Effector memory CD4-positive, alpha-beta T cell (primary cell): ENCODE data around the gene STAT5A.

ENCODE experiments used
- DNase-seq, 3 donors: peaks; one replicate each; pipeline ENCODE4 v3.0.0-alpha.2; 2020
- H3K27ac ChIP-seq: 2 replicates; pipeline ENCODE4 v1.7.0; 2013; ENCODE audit warnings: mild to moderate bottlenecking, low read length, moderate library complexity; ENCODE audit not compliant: insufficient read depth, poor library complexity, severe bottlenecking
- H3K27me3 ChIP-seq: replicated peaks from 2 replicates; pipeline ENCODE4 v1.7.0; 2013; ENCODE audit warnings: mild to moderate bottlenecking, low read length; ENCODE audit not compliant: insufficient read depth, control insufficient read depth, poor library complexity, severe bottlenecking
- H3K36me3 ChIP-seq: 2 replicates; pipeline ENCODE4 v1.7.0; 2013; ENCODE audit warnings: mild to moderate bottlenecking, low read length, moderate library complexity; ENCODE audit not compliant: control insufficient read depth, insufficient read depth
- H3K4me1 ChIP-seq: 2 replicates; pipeline ENCODE4 v1.7.0; 2013; ENCODE audit warnings: low read length, mild to moderate bottlenecking; ENCODE audit not compliant: control insufficient read depth, insufficient read depth, poor library complexity, severe bottlenecking
- H3K4me3 ChIP-seq: 2 replicates; pipeline ENCODE4 v1.7.0; 2013; ENCODE audit warnings: low read length, low read depth, mild to moderate bottlenecking; ENCODE audit not compliant: insufficient read depth, poor library complexity, severe bottlenecking
- H3K9me3 ChIP-seq: 2 replicates; pipeline ENCODE4 v1.7.0; 2013; ENCODE audit warnings: mild to moderate bottlenecking, low read length, moderate library complexity; ENCODE audit not compliant: control insufficient read depth

Gene STAT5A

DNA sequence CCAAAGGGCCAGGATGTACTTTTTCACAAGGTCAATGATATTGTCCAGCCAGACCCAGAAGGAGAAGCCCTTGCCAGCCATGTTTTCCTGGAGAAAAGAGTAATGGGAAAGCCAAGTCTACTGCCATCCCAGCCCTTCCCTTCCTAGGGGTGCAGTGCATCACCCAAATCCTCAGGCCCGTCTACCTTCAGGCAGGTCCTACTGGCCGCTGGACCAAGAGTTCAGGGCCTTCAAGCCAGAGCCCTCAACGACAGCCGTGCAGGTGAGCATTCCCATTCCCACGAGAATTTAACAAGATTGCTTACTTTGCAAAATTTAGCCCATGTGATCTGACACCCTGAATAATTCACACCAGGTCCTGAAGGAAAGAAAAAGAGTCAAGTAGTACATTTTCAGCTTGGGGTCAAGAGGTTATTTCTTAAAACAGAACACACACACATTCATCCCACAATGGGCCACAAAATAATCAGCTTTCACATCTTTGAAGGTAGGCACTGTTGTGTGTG is 35.0 kb downstream of the STAT5A start:
- Histone ChIP-seq H3K9me3 (no peaks in the 10 kb centered on the region), H3K4me1 (peaks cover 8% of the 10 kb centered on the region), H3K4me3 (no peak overlapping the region), H3K27ac (no peak overlapping the region), H3K27me3 (no peaks in the 10 kb centered on the region), H3K36me3 (peaks cover 38% of the 10 kb centered on the region)
- DNase-seq: no peak

DNA sequence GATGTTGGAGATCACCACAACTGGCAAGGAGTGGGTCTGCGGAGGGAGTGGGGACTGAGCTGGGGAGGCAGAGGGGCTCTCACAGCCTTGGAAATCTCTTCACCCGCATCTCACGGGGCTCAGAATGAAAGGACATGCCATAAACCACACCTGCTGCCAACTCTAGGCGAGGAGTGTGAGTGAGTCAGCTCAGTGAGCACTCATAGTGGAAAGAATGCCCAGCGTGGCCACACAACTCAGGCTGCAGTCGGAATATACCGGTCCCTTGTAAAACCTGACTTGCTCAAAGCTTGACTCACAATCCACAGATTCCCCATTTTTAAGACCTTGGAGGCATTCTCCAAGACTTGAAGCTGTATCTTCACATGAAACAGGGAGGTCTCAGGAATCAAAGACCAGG is 36.7 kb downstream of the STAT5A start:
- H3K27me3 ChIP-seq: no peaks in the 10 kb centered on the region
- no peak overlapping the region for H3K4me3 ChIP-seq
- H3K27ac ChIP-seq: no peak overlapping the region
- no peak for DNase-seq
- H3K36me3 ChIP-seq: peaks cover 46% of the 10 kb centered on the region
- no peaks in the 10 kb centered on the region for H3K9me3 ChIP-seq
- H3K4me1 ChIP-seq: peaks cover 1% of the 10 kb centered on the region

DNA sequence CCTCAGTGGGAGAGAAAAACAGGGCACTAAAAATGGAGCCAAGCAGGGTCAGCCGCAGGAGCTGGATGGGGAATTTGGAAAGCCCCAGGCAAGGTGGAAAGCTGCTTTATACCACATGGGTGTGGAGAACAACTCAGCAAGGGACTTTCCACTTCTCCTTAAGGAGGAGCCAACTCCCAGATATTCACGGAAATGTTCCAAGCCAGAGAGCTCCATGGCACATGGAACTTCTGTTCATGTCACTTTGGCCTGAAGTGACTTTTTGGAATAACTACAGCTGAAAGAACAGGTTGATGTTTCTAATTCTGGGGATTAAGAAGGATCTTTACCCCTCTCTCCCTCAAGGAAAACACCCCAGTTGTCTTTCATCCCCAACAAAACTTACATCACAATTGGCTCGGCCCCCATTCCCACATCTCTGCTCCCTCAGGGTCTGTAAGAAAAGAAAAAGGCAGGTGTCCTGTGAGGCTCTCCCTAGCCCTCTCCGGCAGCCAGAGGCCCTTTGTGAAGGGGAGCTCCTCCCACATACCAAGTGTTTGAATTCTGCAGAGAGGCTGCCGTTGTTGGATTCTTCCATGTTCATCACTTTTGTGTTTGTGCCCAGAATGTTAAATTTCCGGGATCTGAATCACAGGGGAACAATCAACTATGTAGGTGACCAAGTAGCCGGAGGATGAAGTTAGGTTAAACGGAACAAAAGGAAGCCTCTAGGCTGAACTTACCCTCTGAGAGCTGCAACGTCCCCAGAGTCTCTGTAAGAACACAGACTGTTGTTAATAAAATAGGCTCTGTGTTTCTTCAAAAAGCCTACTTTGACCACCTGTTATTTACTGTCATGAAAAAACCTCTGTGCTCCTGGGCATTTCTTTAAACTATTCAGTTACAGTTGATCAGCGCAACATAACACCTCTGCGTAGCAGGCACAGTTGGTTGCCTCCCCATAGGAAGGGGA is 41.0 kb downstream of the STAT5A start:
- no peaks in the 10 kb centered on the region for H3K9me3 ChIP-seq
- H3K4me1 ChIP-seq: no peaks in the 10 kb centered on the region
- no peaks in the 10 kb centered on the region for H3K27me3 ChIP-seq
- no peak for DNase-seq
- no peak overlapping the region for H3K27ac ChIP-seq
- H3K36me3 ChIP-seq: peaks cover 64% of the 10 kb centered on the region
- H3K4me3 ChIP-seq: no peak overlapping the region

DNA sequence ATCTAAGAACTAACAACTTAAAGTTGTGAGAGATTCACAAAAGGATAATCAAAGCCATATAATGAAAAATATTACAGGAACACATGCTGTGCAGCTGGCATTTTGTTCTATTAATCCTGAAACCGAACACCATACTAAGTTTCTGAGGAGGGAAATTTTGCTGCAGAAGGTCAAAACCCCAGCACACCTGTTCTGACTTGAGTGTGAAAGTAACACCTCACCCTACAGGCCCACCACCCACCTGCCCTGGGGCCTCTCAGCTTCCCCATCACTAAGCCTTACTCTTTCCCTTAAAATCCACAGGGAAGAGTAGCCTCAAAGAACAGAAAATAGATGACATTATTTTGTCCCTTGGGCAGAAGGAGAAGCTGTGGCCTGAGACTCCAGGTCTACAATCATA is 44.8 kb downstream of the STAT5A start:
- H3K4me1 ChIP-seq: peaks cover 8% of the 10 kb centered on the region
- H3K9me3 ChIP-seq: no peaks in the 10 kb centered on the region
- peaks cover 68% of the 10 kb centered on the region for H3K36me3 ChIP-seq
- H3K27ac ChIP-seq: no peak overlapping the region
- no peak overlapping the region for H3K4me3 ChIP-seq
- H3K27me3 ChIP-seq: no peaks in the 10 kb centered on the region
- no peak for DNase-seq

DNA sequence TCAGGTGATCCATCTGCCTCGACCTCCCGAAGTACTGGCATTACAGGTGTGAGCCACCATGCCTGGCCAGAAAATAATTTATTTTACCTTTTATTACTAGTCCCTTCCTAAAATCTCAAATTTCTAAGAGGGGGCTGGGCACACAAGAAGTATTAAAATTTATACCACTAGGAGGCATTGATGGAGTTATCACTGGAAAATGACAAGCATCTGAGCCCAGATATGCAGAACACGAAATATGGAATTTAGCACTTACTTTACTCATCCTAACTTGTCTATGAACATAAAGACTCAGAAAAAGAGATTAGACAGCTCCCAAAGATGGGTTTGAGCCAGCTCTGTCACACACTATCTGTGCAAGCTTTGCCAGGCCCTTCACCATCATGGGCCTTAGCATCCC is 46.4 kb downstream of the STAT5A start:
- H3K27ac ChIP-seq: no peak overlapping the region
- DNase-seq: no peak
- H3K9me3 ChIP-seq: no peaks in the 10 kb centered on the region
- H3K27me3 ChIP-seq: no peaks in the 10 kb centered on the region
- peaks cover 8% of the 10 kb centered on the region for H3K4me1 ChIP-seq
- H3K4me3 ChIP-seq: no peak overlapping the region
- H3K36me3 ChIP-seq: peaks cover 59% of the 10 kb centered on the region

DNA sequence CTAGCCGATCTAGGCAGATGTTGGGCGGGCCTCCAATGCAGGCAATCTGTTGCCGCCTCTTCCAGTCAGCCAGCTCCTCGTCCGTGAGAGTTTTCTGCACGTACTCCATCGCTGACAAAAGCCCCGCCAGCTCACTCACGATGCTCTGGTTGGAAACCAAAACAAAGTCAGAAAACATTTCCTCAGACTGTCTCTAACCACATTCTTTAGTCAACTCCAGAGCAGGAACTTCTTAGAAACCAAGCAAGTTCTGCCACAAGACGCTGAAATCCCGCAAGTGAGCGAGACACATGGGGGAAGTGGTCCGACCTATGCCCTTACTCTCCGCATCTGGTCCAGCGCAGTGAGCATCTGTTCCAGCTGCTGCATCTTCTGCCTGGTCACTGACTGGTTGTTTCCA is 49.1 kb downstream of the STAT5A start:
- peak; percentile 35 to 59 (median 37) for DNase-seq
- Histone ChIP-seq H3K4me1 (peaks cover 17% of the 10 kb centered on the region), H3K9me3 (no peaks in the 10 kb centered on the region), H3K27ac (peak overlapping the region; percentile 65), H3K4me3 (no peak overlapping the region), H3K27me3 (no peaks in the 10 kb centered on the region), H3K36me3 (peaks cover 44% of the 10 kb centered on the region)

DNA sequence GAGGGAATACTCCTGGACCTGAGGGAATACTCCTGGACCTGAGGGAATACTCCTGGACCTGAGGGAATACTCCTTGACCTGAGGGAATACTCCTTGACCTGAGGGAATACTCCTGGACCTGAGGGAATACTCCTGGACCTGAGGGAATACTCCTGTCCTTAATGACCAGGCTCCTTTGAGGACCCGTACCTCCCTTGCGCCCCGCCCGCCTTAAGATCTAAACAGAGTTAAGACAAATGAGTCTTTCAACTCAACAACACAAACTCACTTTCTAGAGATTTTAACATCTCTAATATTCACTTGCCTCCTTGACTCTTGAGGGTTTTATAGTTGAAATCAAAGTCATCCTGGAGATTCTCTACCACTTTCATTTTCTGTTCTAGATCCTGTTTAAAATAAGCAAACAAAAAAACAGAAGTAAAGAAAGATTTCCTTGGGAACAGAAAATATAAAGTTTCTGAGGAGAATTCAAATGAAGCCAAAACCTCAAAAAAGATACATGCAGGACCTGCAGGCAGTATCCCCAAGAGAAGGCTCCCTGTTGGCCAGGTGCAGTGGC is 50.2 kb downstream of the STAT5A start:
- Histone ChIP-seq H3K4me1 (peaks cover 20% of the 10 kb centered on the region), H3K36me3 (peaks cover 41% of the 10 kb centered on the region)

DNA sequence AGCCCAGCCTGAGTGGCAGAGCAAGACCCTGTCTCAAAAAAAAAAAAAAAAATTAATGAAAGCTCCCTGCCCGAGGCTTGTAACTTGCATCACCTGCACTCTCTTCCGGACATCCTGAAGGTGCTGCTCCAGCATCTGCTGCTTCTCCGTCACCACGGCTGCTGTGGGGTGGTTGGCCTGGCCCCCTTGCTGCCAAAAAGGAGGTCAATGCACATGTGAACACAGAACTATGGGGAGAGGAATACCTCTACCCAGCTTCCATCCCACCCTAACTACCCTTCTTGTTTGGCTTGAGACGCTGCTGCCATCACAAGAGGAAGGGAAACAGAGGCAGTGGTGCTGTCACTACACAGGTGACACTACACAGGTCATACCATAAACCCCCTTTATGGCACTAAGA is 50.9 kb downstream of the STAT5A start:
- peaks cover 20% of the 10 kb centered on the region for H3K4me1 ChIP-seq
- no peaks in the 10 kb centered on the region for H3K27me3 ChIP-seq
- no peaks in the 10 kb centered on the region for H3K9me3 ChIP-seq
- DNase-seq: no peak
- H3K27ac ChIP-seq: peak overlapping the region; percentile 20
- no peak overlapping the region for H3K4me3 ChIP-seq
- peaks cover 39% of the 10 kb centered on the region for H3K36me3 ChIP-seq

More for the DNA sequence above, 50.2 kb downstream of the STAT5A start:
- peak overlapping the region; percentile 20 for H3K27ac ChIP-seq
- H3K9me3 ChIP-seq: no peaks in the 10 kb centered on the region
- DNase-seq: no peak
- H3K4me3 ChIP-seq: no peak overlapping the region
- no peaks in the 10 kb centered on the region for H3K27me3 ChIP-seq

DNA sequence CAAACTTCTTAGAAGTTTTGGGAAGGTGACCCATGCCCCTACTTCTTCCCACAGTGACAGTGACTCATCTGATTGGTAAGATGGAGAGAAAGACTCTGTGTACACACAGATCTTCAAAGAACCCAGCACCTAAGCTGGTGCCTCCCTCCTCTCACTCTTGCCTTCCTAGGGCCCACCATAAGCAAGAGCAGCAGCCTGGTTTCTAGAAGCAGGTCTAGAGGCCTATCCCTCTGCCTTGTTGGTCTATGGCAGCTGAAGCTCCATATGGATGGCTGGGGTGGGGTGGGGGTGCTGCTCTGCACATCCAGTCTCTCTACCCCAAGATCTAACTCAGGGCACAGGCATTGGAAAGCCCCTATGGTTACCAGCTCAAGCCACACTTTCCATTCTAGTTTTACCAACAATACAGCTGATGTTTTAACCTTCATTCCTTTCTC is 52.4 kb downstream of the STAT5A start:
- H3K36me3 ChIP-seq: peaks cover 31% of the 10 kb centered on the region
- H3K4me1 ChIP-seq: peaks cover 20% of the 10 kb centered on the region
- peak in 1 of 3 donors; percentile 2 for DNase-seq
- H3K4me3 ChIP-seq: no peak overlapping the region
- H3K9me3 ChIP-seq: no peaks in the 10 kb centered on the region
- peak overlapping the region; percentile 44 for H3K27ac ChIP-seq
- no peaks in the 10 kb centered on the region for H3K27me3 ChIP-seq

DNA sequence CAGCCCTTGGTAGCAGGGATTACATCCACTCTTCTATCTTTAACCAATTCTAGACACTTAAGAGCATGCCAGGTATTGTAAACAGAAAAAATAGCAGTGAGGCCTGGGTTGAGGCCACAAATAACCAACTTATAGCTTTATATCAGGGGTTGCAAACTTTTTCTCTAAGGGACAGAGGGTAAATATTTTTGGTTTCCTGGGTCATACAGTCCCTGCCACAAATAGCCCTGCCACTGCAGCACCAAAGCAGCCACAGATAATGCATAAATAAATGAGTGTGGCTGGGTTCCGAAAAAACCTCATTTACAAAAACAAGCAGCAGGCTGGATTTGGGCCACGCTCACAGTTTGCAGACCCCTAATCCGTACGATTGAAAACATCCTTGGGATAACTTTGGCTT is 53.3 kb downstream of the STAT5A start:
- Histone ChIP-seq H3K27ac (peak overlapping the region; percentile 44), H3K9me3 (no peaks in the 10 kb centered on the region), H3K4me1 (peaks cover 20% of the 10 kb centered on the region), H3K4me3 (no peak overlapping the region), H3K27me3 (no peaks in the 10 kb centered on the region), H3K36me3 (peaks cover 31% of the 10 kb centered on the region)
- DNase-seq: no peak
